HCT116 (cell line): ENCODE results near the gene POR. TPM values are rescaled to one million over a fixed set of nuclear protein-coding genes. Genes with fewer than 3 reads are reported as not detected.

Experiments used
- ATAC-seq: fragments of 200-7000 bp; cut with Tn5 transposase; 2 replicates; pipeline ENCODE4 v1.9.1; 2020; ENCODE audit warnings: mild to moderate bottlenecking, moderate library complexity
- BruUV-seq: library from RNA; stranded (reverse); fragments of 400-500 nt; replicated peaks from 2 replicates; lab custom pipeline; 2021; lab: Mats Ljungman, UMichigan
- CTCF ChIA-PET: fragments of 300-600 bp; sonication (Branson Sonifier 250); formaldehyde crosslinking; loops from one replicate; lab custom pipeline; 2021; ENCODE audit warnings: antibody characterized with exemption; lab: Charles Lee
- POLR2A ChIA-PET: fragments of 300-600, 350-600 bp; sonication (Branson Sonifier 250); formaldehyde crosslinking; loops from one replicate; lab custom pipeline; 2021; ENCODE audit warnings: antibody characterized with exemption; lab: Charles Lee
- RAD21 ChIA-PET, 2 experiments: fragments of 300-600 bp; sonication (Branson Sonifier 250); formaldehyde crosslinking; loops; one replicate each; lab custom pipeline; 2023; ENCODE audit warnings: low total read pairs in 2 of 2; ENCODE audit not compliant: uncharacterized antibody in 2 of 2, unreplicated experiment in 2 of 2, low non-redundant PET in 1 of 2; lab: Charles Lee
- DNase-seq: peaks from one replicate; pipeline ENCODE4 v3.0.0-alpha.2; 2010; ENCODE audit warnings: low read depth, low spot score
- H2AFZ ChIP-seq: fragments of 200-600 bp; shearing (Covaris generic), sonication (generic); 2 replicates; pipeline ENCODE4 v1.6.1; 2017; ENCODE audit warnings: low read depth, mixed run types, mixed read lengths, antibody characterized with exemption, low read length; ENCODE audit not compliant: poor library complexity, severe bottlenecking
- H3K27ac ChIP-seq: 2 replicates; pipeline ENCODE4 v1.5.1; 2012; ENCODE audit warnings: low read depth, low read length
- H3K27me3 ChIP-seq: fragments of 200-600 bp; sonication (generic); 2 replicates; pipeline ENCODE4 v1.6.1; 2016; ENCODE audit warnings: mixed run types, low read length, mixed read lengths; ENCODE audit not compliant: insufficient read depth
- H3K36me3 ChIP-seq, 2 experiments: fragments of 200-500 bp in 1 of 2; fragments of 200-600 bp in 1 of 2; sonication (Bioruptor generic) in 1 of 2; sonication (generic) in 1 of 2; 2 replicates each; pipeline versions ENCODE4 v1.5.1 to v1.6.1; 2014 to 2016; ENCODE audit warnings: low read length in 2 of 2, inconsistent platforms in 1 of 2, mixed read lengths in 1 of 2, mixed run types in 1 of 2; ENCODE audit not compliant: insufficient read depth in 2 of 2, control insufficient read depth in 1 of 2
- H3K4me1 ChIP-seq, 2 experiments: fragments of 200-600 bp in 1 of 2; sonication (generic) in 1 of 2; 2 replicates each; pipeline versions ENCODE4 v1.5.1 to v1.6.1; 2012 to 2017; ENCODE audit warnings: low read length in 2 of 2, inconsistent platforms in 1 of 2, mild to moderate bottlenecking in 1 of 2, mixed read lengths in 1 of 2, mixed run types in 1 of 2, moderate library complexity in 1 of 2; ENCODE audit not compliant: insufficient read depth in 2 of 2, control insufficient read depth in 1 of 2
- H3K4me2 ChIP-seq: fragments of 200-600 bp; sonication (generic); 2 replicates; pipeline ENCODE4 v1.6.1; 2017; ENCODE audit warnings: mixed run types, low read length, mixed read lengths
- H3K4me3 ChIP-seq, 2 experiments: fragments of 200-600 bp in 1 of 2; sonication (generic) in 1 of 2; replicated peaks in 1 of 2; 2 replicates each; pipeline ENCODE4 v1.5.1; 2011 to 2016; ENCODE audit warnings: low read length in 2 of 2, control low read depth in 1 of 2, low read depth in 1 of 2, mild to moderate bottlenecking in 1 of 2, mixed read lengths in 1 of 2, mixed run types in 1 of 2
- H3K79me2 ChIP-seq: fragments of 200-600 bp; sonication (generic); 2 replicates; pipeline ENCODE4 v1.6.1; 2017; ENCODE audit warnings: mild to moderate bottlenecking, mixed run types, low read length, moderate library complexity, mixed read lengths; ENCODE audit not compliant: insufficient read depth
- H3K9ac ChIP-seq: fragments of 200-600 bp; sonication (generic); 2 replicates; pipeline ENCODE4 v1.6.1; 2016; ENCODE audit warnings: low read length, mixed read lengths
- H3K9me2 ChIP-seq: fragments of 200-600 bp; sonication (generic), shearing (Covaris generic); 2 replicates; pipeline ENCODE4 v1.6.1; 2017; ENCODE audit warnings: mixed run types, mild to moderate bottlenecking, moderate library complexity; ENCODE audit not compliant: insufficient read depth
- H3K9me3 ChIP-seq, 2 experiments: fragments of 200-500 bp in 1 of 2; fragments of 200-600 bp in 1 of 2; sonication (Bioruptor generic) in 1 of 2; sonication (generic) in 1 of 2; 2 replicates each; pipeline ENCODE4 v1.6.1; 2014 to 2017; ENCODE audit warnings: low read length in 2 of 2, mixed read lengths in 2 of 2, inconsistent platforms in 1 of 2, low read depth in 1 of 2, mild to moderate bottlenecking in 1 of 2, mixed run types in 1 of 2, moderate library complexity in 1 of 2; ENCODE audit not compliant: control insufficient read depth in 1 of 2, insufficient read depth in 1 of 2
- H4K20me1 ChIP-seq: fragments of 200-600 bp; sonication (generic), shearing (Covaris generic); 2 replicates; pipeline ENCODE4 v1.6.1; 2017; ENCODE audit warnings: mixed run types, mild to moderate bottlenecking, moderate library complexity; ENCODE audit not compliant: insufficient read depth
- EZH2 ChIP-seq: fragments of 200-600 bp; sonication (generic); IDR thresholded peaks from 2 replicates; pipeline ENCODE4 v1.6.1; 2017; ENCODE audit warnings: antibody characterized with exemption, mixed run types
- RAD21 ChIP-seq: IDR thresholded peaks from 2 replicates; pipeline ENCODE4 v1.6.1; 2012; ENCODE audit warnings: low read depth, mild to moderate bottlenecking
- SRF ChIP-seq: IDR thresholded peaks from 2 replicates; pipeline ENCODE4 v1.6.1; 2012; ENCODE audit warnings: low read depth
- TCF7L2 ChIP-seq: IDR thresholded peaks from 2 replicates; pipeline ENCODE4 v1.7.0; 2011; ENCODE audit warnings: borderline replicate concordance, inconsistent platforms; ENCODE audit not compliant: insufficient read depth, insufficient read length; ENCODE audit errors: extremely low read depth
- YY1 ChIP-seq: IDR thresholded peaks from 2 replicates; pipeline ENCODE4 v1.6.1; 2011; ENCODE audit warnings: low read length, low read depth, moderate library complexity, mild to moderate bottlenecking; ENCODE audit not compliant: insufficient replicate concordance; ENCODE audit errors: extremely low read depth
- ZNF274 ChIP-seq: fragments of 200-500 bp; sonication (Bioruptor generic); IDR thresholded peaks from 2 replicates; pipeline ENCODE4 v1.6.1; 2014; ENCODE audit warnings: mild to moderate bottlenecking, low read depth, low read length, inconsistent platforms
- intact Hi-C: fragments of 100-400 bp; cut with micrococcal nuclease; formaldehyde crosslinking; loops from 2 replicates; pipeline ENCODE4 v1.10.0; 2022
- total RNA-seq: library from RNA; stranded (reverse); gene quantifications from one replicate; pipeline ENCODE4 v1.2.1, GENCODE V29; 2021; ENCODE audit not compliant: unreplicated experiment
- TF ChIP-seq, protein P1 (sequence below): IDR thresholded peaks from 2 replicates; pipeline ENCODE4 v1.6.1; 2012
- TF ChIP-seq, protein P2 (sequence below): IDR thresholded peaks from 2 replicates; pipeline ENCODE4 v1.6.1; 2011; ENCODE audit warnings: mild to moderate bottlenecking, low read length, moderate library complexity; ENCODE audit not compliant: insufficient replicate concordance; ENCODE audit errors: extremely low read depth

Gene POR
- total RNA-seq, 1 experiment from 2014 or later: 120 TPM

DNA sequence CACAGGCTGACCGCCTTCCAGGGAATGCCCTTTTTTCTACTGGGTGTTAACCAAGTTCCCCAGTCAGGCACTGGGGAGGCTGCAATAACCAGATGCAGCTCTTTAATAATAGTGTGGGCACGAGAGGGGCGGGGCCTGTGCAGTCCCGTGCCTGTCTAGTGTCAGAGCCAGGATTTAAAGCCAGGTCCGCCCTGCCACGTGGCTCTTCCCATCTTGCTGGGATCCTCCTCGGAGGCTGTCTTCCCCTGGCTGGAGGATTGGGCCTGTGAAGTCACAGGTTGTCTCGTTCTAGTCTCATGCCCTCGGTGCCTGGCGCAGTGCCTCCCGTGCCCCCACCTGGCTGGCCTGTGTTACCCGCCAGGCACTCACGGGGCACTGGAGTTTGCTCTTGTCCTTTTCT, 54.2 kb downstream of the POR start:
- intact Hi-C loops: no loop called here
- Histone ChIP-seq H3K4me3 (no peak overlapping the region), H3K9me2 (no peaks in the 10 kb centered on the region), H3K36me3 (peaks cover 4 to 6% of the 10 kb centered on the region in 2 experiments; a peak in 2 of 4 replicates), H3K4me2 (no peak overlapping the region), H3K27me3 (no peaks in the 10 kb centered on the region), H2AFZ (no peak overlapping the region), H3K27ac (no peak overlapping the region), H3K79me2 (no peaks in the 10 kb centered on the region), H3K9me3 (no peaks in the 10 kb centered on the region), H3K4me1 (no peaks in the 10 kb centered on the region), H4K20me1 (no peaks in the 10 kb centered on the region), H3K9ac (no peak overlapping the region)
- no peak for ATAC-seq
- RAD21 ChIA-PET: no interaction called here
- no TSS peak for BruUV-seq
- POLR2A ChIA-PET: no interaction called here
- TF ChIP-seq RAD21 (no peak), ZNF274 (no peak), SRF (no peak), YY1 (no peak), EZH2 (no peak), TCF7L2 (no peak)
- TF ChIP-seq, protein P1, sequence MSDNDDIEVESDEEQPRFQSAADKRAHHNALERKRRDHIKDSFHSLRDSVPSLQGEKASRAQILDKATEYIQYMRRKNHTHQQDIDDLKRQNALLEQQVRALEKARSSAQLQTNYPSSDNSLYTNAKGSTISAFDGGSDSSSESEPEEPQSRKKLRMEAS: no peak
- TF ChIP-seq, protein P2, sequence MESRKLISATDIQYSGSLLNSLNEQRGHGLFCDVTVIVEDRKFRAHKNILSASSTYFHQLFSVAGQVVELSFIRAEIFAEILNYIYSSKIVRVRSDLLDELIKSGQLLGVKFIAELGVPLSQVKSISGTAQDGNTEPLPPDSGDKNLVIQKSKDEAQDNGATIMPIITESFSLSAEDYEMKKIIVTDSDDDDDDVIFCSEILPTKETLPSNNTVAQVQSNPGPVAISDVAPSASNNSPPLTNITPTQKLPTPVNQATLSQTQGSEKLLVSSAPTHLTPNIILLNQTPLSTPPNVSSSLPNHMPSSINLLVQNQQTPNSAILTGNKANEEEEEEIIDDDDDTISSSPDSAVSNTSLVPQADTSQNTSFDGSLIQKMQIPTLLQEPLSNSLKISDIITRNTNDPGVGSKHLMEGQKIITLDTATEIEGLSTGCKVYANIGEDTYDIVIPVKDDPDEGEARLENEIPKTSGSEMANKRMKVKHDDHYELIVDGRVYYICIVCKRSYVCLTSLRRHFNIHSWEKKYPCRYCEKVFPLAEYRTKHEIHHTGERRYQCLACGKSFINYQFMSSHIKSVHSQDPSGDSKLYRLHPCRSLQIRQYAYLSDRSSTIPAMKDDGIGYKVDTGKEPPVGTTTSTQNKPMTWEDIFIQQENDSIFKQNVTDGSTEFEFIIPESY: no peak
- CTCF ChIA-PET: no interaction called here
- DNase-seq: no peak
